ENCODE data around the gene ABCA9.

GRCh38 chr17:68957944-68958343 lies 102.8 kb downstream of the ABCA9 start:
- TF ChIP-seq, protein P1, sequence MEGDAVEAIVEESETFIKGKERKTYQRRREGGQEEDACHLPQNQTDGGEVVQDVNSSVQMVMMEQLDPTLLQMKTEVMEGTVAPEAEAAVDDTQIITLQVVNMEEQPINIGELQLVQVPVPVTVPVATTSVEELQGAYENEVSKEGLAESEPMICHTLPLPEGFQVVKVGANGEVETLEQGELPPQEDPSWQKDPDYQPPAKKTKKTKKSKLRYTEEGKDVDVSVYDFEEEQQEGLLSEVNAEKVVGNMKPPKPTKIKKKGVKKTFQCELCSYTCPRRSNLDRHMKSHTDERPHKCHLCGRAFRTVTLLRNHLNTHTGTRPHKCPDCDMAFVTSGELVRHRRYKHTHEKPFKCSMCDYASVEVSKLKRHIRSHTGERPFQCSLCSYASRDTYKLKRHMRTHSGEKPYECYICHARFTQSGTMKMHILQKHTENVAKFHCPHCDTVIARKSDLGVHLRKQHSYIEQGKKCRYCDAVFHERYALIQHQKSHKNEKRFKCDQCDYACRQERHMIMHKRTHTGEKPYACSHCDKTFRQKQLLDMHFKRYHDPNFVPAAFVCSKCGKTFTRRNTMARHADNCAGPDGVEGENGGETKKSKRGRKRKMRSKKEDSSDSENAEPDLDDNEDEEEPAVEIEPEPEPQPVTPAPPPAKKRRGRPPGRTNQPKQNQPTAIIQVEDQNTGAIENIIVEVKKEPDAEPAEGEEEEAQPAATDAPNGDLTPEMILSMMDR (IDR thresholded peaks at IDR 0.05; ENCODE audit: low read depth, low read length) = no peak
- TF ChIP-seq EZH2phosphoT487 (IDR thresholded peaks at IDR 0.05; ENCODE audit: low read depth) = no peak

Measured in OCI-LY3 (cell line).